ENCODE data around the gene PTPRN2. TPM values are rescaled to one million over a fixed set of nuclear protein-coding genes. Genes with fewer than 3 reads are reported as not detected.

Gene PTPRN2
- total RNA-seq, 1 experiment from 2014 or later = 1.1 TPM

DNA sequence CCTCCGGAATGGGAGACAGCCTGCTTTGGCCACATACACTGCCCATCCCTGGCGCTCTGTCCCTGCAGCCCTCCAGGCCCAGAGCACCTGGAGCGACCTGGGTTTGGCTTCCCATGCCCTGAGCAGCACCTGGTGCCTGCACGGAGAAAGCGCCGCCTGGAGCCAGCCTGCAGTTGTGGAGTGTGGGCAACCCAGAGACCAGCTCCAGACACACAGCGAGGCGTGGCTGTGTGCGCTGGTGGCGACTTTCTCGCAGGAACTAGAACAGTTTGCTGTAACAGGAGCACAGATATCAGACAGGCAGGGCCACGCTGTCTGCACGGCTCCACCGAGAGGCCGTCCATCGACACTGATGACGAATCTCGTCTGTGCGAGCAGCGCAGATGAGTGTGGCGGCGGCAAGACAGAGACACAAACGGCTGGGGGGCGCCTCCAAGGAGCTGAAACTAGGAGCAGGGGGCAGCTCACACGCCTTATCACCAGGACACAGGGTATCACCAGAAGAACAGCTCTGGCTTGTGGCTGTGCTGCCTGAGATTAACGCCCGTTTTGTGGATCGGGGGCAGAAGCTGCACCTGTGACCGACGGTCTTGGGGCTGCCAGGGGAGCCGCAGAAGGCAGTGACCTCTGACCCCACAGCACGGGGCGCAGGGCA, 975.5 kb downstream of the PTPRN2 start:
- DNase-seq (ENCODE audit: low read depth, low spot score) (no peak), ATAC-seq (no peak)
- Histone ChIP-seq H3K4me1 (ENCODE audit: control insufficient read depth, insufficient read depth, low read length) (no peaks in the 10 kb centered on the region), H3K27me3 (ENCODE audit: control insufficient read depth, insufficient read depth, low read length) (no peaks in the 10 kb centered on the region), H3K27ac (ENCODE audit: low read length) (no peak overlapping the region), H3K36me3 (ENCODE audit: control insufficient read depth, insufficient read depth, low read length) (no peaks in the 10 kb centered on the region), H3K9me3 (ENCODE audit: control insufficient read depth, insufficient read depth, low read depth, low read length) (no peaks in the 10 kb centered on the region), H3K4me3 (ENCODE audit: low read depth in 2 of 2, low read length in 2 of 2) (no peak overlapping the region)
- BruUV-seq (replicated peaks) = no TSS peak
- ChIA-PET CTCF (no interaction called here), POLR2A (no interaction called here)
- in situ Hi-C loops (cut with HindIII; ENCODE audit: low pct_unique_long_range_greater_than_20kb, low sequenced_read_pairs) (no loop called here), intact Hi-C loops (cut with micrococcal nuclease; ENCODE audit: unreplicated experiment) (no loop called here)
- TF ChIP-seq SIN3A (IDR thresholded peaks at IDR 0.05; ENCODE audit: borderline replicate concordance, insufficient read depth, low read depth, low read length) (no peak), POLR2AphosphoS5 (IDR thresholded peaks at IDR 0.05; ENCODE audit: low read depth, low read length) (no peak), TCF7L2 (IDR thresholded peaks at IDR 0.05; ENCODE audit: low read depth, low read length) (no peak)
- TF ChIP-seq, protein P1, sequence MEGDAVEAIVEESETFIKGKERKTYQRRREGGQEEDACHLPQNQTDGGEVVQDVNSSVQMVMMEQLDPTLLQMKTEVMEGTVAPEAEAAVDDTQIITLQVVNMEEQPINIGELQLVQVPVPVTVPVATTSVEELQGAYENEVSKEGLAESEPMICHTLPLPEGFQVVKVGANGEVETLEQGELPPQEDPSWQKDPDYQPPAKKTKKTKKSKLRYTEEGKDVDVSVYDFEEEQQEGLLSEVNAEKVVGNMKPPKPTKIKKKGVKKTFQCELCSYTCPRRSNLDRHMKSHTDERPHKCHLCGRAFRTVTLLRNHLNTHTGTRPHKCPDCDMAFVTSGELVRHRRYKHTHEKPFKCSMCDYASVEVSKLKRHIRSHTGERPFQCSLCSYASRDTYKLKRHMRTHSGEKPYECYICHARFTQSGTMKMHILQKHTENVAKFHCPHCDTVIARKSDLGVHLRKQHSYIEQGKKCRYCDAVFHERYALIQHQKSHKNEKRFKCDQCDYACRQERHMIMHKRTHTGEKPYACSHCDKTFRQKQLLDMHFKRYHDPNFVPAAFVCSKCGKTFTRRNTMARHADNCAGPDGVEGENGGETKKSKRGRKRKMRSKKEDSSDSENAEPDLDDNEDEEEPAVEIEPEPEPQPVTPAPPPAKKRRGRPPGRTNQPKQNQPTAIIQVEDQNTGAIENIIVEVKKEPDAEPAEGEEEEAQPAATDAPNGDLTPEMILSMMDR (IDR thresholded peaks at IDR 0.05) = no peak
- TF ChIP-seq, protein P2, sequence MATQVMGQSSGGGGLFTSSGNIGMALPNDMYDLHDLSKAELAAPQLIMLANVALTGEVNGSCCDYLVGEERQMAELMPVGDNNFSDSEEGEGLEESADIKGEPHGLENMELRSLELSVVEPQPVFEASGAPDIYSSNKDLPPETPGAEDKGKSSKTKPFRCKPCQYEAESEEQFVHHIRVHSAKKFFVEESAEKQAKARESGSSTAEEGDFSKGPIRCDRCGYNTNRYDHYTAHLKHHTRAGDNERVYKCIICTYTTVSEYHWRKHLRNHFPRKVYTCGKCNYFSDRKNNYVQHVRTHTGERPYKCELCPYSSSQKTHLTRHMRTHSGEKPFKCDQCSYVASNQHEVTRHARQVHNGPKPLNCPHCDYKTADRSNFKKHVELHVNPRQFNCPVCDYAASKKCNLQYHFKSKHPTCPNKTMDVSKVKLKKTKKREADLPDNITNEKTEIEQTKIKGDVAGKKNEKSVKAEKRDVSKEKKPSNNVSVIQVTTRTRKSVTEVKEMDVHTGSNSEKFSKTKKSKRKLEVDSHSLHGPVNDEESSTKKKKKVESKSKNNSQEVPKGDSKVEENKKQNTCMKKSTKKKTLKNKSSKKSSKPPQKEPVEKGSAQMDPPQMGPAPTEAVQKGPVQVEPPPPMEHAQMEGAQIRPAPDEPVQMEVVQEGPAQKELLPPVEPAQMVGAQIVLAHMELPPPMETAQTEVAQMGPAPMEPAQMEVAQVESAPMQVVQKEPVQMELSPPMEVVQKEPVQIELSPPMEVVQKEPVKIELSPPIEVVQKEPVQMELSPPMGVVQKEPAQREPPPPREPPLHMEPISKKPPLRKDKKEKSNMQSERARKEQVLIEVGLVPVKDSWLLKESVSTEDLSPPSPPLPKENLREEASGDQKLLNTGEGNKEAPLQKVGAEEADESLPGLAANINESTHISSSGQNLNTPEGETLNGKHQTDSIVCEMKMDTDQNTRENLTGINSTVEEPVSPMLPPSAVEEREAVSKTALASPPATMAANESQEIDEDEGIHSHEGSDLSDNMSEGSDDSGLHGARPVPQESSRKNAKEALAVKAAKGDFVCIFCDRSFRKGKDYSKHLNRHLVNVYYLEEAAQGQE (IDR thresholded peaks at IDR 0.05; ENCODE audit: insufficient read depth in 1 of 2, low read depth in 2 of 2, low read length in 1 of 2) = no peak

DNA sequence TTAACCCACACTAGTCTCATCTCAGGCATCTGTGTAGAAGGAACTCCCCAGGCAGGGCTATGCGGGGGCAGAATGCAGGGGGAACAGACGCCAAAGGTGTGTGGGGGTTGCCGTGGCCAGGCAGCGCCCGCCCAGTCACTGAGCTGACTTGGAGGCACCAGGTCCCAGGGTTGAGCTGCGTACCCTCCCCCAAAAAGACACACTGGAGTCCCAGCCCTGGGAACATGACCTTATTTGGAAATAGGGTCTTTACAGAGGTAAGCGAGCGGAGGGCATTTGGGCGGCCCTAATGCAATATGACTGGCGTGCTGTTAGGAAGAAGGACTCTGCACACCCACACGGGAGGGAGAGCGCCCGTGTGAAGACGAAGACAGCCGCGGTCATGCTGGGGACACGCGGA, 976.3 kb downstream of the PTPRN2 start:
- Histone ChIP-seq H3K4me3 (ENCODE audit: low read depth in 2 of 2, low read length in 2 of 2) (no peak overlapping the region), H3K4me1 (ENCODE audit: control insufficient read depth, insufficient read depth, low read length) (no peaks in the 10 kb centered on the region), H3K27me3 (ENCODE audit: control insufficient read depth, insufficient read depth, low read length) (no peaks in the 10 kb centered on the region), H3K27ac (ENCODE audit: low read length) (no peak overlapping the region), H3K36me3 (ENCODE audit: control insufficient read depth, insufficient read depth, low read length) (no peaks in the 10 kb centered on the region), H3K9me3 (ENCODE audit: control insufficient read depth, insufficient read depth, low read depth, low read length) (no peaks in the 10 kb centered on the region)
- in situ Hi-C loops (cut with HindIII; ENCODE audit: low pct_unique_long_range_greater_than_20kb, low sequenced_read_pairs) (no loop called here), intact Hi-C loops (cut with micrococcal nuclease; ENCODE audit: unreplicated experiment) (no loop called here)
- DNase-seq (ENCODE audit: low read depth, low spot score) (no peak), ATAC-seq (no peak)
- TF ChIP-seq POLR2AphosphoS5 (IDR thresholded peaks at IDR 0.05; ENCODE audit: low read depth, low read length) (no peak), TCF7L2 (IDR thresholded peaks at IDR 0.05; ENCODE audit: low read depth, low read length) (no peak), SIN3A (IDR thresholded peaks at IDR 0.05; ENCODE audit: borderline replicate concordance, insufficient read depth, low read depth, low read length) (no peak)
- TF ChIP-seq, protein P2 (IDR thresholded peaks at IDR 0.05; ENCODE audit: insufficient read depth in 1 of 2, low read depth in 2 of 2, low read length in 1 of 2) = no peak
- TF ChIP-seq, protein P1 (IDR thresholded peaks at IDR 0.05) = no peak
- ChIA-PET CTCF (no interaction called here), POLR2A (no interaction called here)
- no TSS peak for BruUV-seq (replicated peaks)
